HG02938 (cell line): Measurements from ENCODE around the gene PTPRN2.

Experiments
- ATAC-seq: cut with Tn5 transposase; IDR thresholded peaks from one replicate; pipeline ENCODE4 v1.9.1; 2021; ENCODE audit warnings: mild to moderate bottlenecking, moderate library complexity; ENCODE audit not compliant: unreplicated experiment

The PTPRN2 gene

DNA sequence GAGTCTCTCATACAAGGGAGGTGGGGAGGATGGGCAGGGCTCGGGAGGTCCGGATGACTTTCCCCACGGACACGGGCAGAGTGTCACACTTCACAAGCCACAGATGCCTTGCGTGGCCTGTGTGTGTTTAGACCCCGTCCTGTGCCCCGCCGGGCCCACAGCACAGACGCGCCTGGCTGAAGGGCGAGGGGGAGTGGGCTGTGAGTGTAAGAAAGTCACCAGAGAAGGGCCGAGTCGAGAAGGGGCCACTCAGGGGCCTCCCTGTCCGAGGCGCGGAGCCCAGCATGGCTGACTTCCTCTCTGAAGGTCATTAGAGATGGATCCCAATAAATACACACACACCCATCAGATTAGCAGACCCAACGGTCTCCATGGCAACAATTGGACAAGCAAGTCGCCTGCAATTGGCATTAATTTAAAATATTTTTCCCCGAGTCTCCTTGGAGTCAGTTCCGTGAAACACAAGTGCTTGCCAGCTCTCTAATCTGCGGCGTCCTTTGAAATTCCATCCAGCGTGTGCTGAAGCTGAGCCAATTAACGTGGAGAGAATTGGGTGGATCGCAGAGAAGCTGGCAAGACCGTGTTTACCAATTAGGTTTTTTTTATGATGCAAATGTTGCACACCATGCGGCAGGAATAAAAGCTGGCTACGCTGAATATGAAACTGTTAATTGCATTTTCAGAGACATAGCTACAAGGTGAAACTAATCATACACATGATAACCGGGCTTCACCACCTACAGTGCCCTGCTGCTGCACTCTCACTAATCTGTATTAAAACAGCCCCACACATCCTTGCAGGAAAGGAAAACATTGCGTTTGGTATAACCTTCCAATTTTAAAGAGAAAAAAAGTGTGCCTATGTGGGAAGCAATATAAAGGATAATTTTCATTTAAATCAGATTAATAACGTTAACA lies 571.2 kb downstream of the PTPRN2 start:
- ATAC-seq: no peak

DNA sequence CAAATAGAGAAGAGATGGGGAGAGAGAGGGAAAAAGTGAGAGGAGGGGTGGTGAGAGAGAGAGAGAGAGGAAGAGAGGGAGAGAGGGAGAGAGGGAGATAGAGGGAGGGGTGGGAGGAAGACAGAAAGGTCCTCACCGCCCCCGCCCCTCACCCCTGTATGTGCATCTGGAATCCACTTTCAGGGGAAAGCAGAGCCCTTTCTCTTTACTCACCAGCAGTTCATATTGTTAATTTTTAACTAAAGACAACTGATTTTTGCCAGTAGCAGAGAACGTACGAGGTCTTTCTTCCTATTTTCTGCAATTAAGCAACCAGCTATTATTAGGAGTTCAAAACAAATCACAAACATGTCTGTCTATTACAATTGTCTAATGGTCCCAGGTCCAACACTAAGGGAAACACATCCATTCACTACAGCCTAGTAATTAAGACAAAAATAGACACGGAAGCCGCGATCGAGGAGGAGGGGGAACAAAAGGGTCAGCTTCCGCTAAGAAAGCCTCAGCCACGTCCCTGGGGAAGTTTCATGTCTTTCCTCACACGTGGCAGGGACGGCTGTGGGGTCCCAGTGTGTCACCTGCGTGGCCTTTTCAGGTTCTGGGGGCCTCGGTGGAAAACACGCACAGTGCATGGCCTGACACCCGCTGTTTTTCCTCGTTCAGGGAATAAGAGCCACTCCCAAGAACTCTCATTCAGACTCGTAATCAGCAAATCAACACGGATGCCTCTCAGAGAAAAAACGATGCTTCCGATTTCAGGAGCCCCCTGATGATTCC lies 572.0 kb downstream of the PTPRN2 start:
- ATAC-seq: no peak

DNA sequence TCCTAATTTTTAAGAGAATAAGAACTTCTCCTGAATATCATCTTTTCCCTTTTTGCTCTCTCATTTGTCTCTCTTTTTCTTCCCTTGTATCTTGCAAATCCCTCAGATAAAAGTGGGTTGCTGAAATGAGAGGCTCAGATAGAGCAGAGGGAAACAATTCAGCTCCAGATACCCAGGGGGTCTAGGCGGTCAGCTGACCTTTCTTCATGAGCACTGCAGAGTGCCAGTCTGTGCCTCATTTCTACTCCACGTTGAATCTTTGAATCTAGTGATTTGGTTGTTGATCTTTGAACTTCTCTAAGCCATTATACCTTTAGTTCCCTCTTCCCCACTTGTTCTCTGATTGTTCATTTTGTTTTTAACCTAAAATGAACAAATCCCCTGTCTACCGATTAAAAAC lies 572.6 kb downstream of the PTPRN2 start:
- ATAC-seq: no peak

DNA sequence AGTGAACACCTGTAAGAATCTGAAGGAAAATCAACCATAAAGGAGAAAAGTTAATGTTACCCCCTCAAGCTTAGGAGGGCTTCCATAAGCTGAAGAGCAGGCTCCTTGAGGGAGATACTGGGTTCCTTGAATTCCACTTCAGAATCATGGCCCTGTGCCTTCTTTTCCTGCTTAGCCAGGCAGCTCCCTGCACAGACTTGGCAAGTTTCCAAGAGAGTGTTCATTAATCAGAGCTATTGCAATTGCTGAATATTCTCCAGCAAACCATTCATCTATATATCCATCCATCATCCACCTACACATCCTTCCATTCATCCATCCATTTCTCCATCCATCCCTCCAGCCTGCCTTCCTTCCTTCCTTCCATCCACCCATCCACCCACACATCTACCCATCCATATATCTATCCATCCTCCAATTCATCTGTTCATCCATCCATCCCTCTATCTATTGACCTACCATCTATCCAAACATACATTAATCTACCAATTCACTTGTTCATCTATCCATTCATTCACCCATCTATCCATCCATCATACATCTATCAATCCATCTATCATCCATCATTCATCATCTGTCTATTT lies 574.4 kb downstream of the PTPRN2 start:
- no peak for ATAC-seq

DNA sequence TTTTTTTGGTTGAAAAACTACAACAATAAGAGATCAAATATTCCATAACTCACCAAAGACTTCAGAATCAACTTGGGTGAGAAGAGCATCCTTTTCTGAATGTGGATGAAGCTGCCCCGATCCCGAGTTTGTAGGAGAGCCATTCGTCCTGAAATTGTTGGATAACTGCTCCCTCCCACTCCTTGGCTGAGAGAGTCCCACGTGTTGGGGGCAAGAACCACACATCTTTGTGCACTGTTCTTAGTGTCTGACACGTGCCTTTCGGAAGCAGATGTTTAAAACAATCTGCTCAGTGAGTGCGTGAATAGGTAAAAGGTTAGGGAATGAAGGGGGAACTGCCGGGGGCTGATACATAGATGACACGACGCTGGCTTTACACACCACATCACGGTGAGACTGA lies 575.7 kb downstream of the PTPRN2 start:
- ATAC-seq: no peak

DNA sequence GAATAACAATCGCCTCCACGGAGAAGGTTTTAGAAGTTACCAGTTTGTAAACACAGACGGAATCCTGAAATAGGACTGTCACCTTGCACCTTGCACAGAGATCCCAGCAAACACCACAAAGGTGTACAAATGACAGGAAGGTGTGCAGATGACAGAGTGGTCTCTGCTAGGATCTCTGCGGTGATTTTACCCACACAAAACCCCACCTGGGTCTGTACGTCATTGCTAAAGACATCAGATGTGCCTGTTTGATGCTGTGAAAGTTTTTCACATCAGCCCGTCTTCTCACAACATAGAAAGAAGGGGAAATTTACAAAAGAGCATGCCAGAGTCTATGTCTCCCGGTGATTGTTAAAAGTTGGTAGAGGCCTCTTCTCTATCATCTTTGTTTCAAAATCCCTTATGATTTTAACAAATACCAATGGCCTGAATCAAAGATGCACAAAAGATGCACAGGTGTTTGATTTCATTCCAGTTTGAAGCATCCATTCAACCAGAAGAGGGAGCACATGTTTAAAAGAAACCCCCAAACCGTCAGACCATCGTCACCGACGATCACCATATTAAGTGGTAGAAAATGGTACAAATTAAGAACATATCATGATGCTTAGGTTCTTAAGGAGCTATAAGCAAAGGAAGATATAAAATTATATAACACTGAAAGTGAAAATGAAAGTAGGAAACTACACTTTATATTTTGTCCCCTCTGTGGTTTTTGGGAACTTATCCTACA lies 576.5 kb downstream of the PTPRN2 start:
- ATAC-seq: no peak

DNA sequence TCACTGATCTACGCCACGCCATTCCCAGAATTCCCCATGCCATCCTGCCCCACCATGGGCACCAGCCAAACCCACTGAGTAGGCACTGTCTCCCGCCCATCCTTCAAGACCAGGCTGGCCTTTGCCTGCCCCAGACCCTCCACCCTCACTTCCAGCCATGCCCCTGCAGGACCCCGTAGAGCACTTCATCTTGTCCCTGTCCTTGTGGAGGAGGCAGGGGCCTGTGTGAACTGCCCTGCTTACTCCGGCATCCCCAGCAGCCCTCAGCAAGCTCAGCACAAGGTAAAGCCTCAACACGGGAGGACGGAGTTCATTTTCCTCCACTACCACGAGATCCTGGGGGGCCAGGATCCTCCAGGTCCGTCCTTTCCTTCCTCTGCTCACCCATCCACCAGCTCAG lies 577.7 kb downstream of the PTPRN2 start:
- ATAC-seq: no peak

DNA sequence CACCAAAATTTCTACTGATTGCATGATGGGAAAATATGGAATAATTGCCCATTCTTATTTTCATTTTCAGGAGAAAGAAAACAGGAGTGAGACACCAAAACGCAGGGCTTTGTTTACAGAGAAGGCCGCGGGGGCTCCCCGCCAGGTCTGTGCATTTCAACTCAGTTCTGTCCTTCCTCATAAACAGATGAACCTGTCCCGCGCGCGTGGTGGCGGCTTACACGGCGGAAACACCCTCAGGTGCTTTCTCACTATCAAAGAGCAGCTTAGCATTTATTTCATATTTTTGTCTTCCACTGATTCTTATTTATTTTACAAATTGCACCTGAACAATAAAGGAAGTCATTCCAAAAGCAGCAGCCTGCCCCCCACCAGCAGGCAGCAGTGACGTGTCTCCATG lies 579.4 kb downstream of the PTPRN2 start:
- ATAC-seq: no peak

DNA sequence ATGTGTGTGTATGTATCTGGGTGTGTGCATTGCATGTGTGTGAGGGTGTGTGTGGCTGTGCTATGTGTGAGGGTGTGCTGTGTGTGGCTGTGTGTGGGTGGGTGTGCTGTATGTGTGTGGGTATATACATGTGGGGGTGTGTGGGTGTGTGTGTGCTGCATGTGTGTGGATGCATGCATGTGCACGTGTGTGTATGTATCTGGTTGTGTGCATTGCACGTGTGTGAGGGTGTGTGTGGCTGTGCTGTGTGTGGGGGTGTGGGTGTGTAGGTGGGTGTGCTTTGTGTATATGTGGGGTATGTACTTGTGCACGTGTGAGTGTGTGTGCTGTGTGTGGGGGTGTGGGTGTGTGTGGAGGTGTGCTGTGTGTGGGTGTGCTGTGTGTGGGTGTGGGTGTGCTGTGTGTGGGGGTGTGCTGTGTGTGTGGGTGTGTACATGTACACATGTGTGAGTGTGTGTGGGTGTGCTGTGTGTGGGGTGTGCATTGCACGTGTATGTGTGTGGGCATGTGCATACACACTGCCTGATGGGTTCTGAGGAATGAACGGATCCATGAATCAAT lies 579.8 kb downstream of the PTPRN2 start:
- ATAC-seq: no peak

DNA sequence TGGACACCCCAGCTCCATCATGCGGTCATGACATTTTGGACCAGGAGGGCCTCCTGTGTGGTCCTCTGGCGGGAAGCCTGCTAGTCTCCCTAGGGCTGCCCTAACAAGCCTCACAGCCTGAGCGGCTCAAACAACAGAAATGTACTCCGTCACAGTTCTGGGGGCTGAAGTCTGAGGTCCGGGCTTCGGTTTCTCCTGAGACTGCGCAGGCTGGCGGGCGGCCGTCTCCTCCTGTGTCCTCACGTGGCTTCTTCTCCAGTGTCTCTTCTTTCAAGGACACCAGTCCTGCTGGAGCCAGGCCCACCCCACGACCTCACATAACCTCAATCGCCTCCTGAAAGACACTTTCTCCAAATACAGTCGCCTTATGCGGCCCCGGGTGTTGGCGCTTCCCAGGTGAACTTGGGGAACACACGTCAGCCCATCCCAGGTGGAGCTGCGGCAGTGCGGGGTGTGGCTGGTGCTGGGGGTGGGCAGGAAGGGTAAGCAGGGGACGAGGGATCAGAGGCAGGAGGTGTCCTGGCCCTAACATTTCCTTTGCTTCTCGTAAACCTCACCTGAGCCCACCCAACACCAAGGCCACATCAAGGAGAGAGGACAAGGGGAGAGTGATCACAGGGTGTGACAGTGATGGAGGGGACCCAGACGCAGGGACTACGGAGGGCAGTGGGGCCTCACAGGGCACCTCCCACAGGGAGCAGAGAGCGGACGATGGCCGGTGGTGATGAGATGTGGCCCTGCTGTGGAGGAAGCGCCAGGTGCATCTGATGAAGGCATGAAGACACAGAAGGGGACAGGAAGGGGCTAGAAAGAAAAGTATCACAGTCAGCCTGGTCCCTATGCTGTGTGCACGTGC lies 580.6 kb downstream of the PTPRN2 start:
- no peak for ATAC-seq

DNA sequence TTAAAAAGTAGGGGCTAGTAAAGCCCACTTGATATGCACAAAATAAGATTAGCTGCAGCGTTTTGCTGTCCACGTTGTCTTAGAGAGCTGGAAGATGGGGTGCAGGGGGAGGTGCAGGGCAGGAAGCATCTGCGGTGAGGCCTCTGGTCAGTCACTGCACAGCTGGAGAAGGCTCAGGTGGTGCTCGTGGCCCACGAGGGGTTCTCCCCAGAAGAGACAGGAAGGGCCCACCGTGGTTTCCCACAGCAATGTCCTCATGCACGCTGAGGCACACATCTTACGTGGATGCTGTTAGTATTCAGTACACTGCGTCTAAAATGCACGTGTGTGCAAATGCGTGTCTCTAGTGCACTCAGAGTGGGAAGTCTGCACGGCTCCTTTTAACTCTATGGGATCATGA lies 582.1 kb downstream of the PTPRN2 start:
- no peak for ATAC-seq

DNA sequence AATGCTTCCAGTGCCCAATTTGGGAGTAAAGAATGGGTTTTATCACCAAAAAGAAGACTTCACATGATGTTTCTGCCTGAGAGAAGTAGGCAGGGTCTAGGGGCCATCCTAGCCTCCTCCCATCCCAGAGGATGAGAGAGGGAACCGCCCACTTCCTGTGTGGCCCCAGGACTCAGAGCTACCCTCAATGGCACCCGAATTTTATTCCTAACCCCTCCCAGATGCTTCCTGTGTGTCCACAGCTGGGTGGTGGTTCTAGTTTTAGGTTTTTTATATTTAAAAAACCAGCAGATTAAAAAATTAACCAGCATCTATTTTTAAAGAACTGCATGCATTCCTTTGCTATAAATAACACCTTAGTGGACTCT lies 583.5 kb downstream of the PTPRN2 start:
- ATAC-seq: no peak

DNA sequence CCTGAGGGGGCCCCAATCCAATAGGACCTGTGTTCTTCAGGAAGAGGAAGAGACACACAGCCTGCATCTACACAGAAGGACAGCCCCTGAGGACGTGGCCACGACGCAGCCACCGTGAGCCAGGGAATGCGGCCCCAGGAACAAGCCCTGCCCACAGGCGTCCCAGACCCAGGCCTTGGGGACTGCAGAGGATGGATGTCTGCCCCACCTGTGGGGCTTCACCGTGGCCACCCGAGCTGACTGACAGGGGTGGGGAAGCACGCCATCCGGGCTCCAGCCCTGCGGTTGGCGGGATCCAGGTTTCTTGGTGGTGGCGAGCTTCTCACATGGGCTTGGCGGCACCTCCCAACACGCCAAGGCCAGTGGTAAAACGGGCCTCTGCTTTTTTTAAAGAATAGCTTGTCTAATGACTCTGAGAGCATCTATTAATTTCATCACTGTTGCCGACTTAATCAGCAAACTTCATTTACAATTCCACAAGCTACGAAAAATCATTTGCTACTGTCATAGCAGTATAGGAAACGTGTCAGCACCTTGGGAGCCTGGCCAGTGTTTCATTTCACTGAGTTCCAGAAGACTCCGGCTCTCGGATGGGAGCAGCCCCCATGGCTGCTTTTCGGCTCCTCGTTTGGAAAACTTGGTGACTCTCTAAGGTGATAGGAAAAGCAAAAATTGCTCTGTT lies 584.0 kb downstream of the PTPRN2 start:
- no peak for ATAC-seq

DNA sequence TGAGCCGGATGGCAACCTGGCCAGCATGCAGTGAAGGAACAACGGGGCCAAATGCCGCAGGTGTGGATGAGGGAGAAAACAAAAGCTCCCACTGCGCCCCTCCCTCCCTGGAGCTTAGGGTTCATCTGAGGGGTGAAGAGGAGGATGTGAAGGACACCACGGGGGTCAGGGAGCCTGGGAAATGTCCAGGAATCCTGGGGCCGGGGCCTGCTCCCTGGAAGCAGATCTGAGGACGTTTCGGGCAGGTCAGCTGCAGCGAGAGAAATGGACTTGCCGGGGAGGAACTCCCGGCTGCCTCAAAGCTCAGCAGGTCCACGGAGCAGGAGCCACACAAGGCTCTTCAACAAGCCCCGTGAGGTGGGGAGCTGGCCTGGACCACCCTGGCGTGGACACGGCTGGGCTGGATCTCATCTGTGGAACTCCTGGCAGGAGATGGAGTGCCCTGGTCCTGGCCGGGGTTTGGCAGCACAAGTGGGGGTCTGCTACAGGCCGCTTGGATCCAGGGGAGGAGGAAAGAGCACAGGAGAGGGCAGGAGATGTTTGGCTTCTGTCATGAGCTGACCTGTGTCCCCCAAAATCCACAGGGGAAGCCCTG lies 585.0 kb downstream of the PTPRN2 start:
- ATAC-seq: no peak

DNA sequence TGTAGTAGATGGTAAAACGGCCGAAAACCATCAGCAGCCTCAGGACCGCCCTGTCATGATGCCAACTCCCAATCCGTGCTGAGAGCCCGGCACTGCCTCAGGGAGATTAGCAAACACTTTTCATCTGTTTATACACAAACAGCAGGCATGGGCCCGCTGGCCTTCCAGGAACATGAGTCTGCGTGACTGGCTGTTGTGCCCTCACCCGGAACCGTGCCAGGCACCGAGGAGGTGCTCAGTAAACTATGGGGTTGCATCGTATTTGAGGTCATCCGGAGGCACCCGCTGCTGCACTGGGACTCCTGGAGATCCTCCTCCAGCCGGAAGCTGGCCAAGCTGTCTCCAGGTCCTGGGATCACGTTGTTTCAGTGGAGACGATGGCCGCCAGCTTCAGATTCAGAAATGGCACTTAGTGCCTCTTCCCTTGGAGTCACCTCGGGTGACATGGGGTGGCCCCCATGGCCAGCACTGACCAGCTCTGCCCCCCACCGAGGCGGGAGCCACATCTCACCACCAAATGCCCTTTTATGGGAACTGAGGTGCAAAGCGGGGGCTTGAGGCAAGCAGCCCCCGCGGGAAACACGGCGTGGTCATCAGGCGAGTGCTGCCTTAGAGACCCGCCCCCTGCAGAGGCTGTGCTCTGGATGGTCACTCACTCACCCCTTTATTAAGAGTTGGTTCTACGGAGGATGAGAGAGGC lies 585.9 kb downstream of the PTPRN2 start:
- ATAC-seq: no peak

DNA sequence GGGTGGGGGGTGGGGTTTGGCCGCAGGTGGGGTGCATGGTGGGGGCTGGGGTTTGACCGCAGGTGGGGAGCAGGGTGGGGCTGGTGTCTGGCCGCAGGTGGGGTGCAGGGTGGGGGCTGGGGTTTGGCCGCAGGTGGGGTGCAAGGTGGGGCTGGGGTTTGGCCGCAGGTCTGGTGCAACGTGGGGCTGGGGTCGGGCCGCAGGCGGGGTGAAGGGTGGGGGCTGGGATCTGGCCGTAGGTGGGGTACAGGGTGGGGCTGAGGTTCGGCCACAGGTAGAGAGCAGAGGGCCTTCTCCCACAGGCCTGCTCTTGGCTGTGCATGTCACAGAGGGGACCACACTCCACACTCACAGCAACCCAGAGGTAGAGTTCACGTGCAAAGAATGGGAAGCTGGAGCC lies 586.6 kb downstream of the PTPRN2 start:
- ATAC-seq: no peak

DNA sequence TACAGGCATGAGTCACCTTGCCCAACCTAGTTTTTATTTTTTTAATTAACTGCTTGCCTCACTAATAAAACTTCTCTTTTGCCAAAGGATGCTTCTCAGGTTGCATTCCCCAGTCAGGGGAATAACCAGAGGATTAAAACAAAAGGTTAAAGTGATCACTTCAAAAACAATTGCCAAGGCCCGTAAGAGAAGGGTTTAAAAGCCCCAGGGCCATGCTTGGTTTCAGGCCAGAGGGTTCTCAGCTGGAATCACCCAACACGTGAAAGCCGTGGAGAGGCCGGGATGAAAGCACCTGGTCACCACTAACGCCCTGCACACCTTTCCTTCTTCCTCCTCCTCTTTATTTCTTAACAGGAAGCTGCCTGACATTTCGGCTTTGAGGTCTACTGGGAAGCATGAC lies 587.5 kb downstream of the PTPRN2 start:
- ATAC-seq: no peak

DNA sequence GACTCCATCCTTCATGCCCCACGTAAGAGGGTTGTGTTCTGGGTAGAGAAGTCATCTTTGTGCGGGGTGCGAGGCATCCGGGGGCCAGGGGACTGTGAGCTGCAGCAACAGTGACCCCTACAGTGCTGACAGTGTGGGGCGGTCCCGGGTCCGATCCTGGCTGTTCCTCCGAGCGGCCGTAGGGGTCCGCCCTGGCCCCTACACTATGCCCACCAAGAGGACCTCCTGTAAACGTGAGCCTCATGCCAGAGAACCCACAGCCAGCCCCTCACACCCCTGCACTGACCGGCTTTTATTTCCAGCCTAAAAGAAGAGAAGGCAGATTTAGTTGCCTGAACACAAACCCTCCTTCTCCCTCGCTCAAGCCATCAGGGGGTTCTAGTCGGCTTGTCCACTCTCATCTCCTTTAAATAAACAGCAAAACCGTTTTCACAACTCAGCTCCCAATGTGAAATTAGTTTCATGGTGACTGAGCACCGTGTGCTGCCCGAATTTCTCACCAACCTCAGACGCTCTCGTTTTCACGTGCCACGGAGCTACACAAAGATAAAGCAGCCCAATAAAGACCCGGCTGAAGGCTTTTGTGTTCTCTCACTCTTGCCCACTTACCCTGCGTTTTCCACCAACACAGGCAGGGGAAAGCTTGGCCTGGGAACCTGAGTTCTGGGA lies 588.6 kb downstream of the PTPRN2 start:
- no peak for ATAC-seq
